ENCODE results near the gene CNTNAP2. TPM values are rescaled to one million over a fixed set of nuclear protein-coding genes. Genes with fewer than 3 reads are reported as not detected.

Gene CNTNAP2
- total RNA-seq, 2 experiments from 2014 or later, result 0.28 TPM; not detected in 1

DNA sequence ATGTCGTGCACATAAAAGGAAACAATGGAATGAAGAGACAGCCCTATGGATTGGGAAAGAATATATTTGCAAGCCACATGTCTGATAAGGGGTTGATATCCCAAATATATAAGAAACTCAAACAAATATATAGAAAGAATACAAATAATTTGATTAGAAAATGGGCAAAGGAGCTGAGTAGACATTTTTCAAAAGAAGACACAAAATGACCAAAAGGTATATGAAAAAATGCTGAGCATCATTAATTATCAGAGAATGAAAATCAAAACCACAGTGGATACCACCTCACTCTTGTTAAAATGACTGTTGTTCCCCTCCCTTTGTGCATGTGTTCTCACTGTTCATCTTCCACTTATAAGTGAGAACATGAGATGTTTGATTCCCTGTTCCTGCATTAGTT, 175.3 kb downstream of the CNTNAP2 start:
- DNase-seq (ENCODE audit: low spot score), result no peak
- no peaks in the 10 kb centered on the region for H3K9me3 ChIP-seq (ENCODE audit: low read length)
- no peak overlapping the region for H3K4me3 ChIP-seq (ENCODE audit: low read depth, low read length, poor library complexity, severe bottlenecking)
- no peak overlapping the region for H2AFZ ChIP-seq (ENCODE audit: low read length)
- no TSS peak for BruUV-seq (replicated peaks)
- no peak overlapping the region for H3K27ac ChIP-seq (ENCODE audit: low read depth, low read length, poor library complexity, severe bottlenecking)
- CTCF ChIA-PET (ENCODE audit: unreplicated experiment), result no interaction called here
- H3K79me2 ChIP-seq (ENCODE audit: insufficient read depth, low read depth, low read length), result no peaks in the 10 kb centered on the region
- no peaks in the 10 kb centered on the region for H4K20me1 ChIP-seq (ENCODE audit: insufficient read depth, low read length)
- POLR2A ChIA-PET, result no interaction called here
- TF ChIP-seq EZH2phosphoT487 (IDR thresholded peaks at IDR 0.05; ENCODE audit: borderline replicate concordance, low read depth, low read length), result no peak
- TF ChIP-seq, protein P1, sequence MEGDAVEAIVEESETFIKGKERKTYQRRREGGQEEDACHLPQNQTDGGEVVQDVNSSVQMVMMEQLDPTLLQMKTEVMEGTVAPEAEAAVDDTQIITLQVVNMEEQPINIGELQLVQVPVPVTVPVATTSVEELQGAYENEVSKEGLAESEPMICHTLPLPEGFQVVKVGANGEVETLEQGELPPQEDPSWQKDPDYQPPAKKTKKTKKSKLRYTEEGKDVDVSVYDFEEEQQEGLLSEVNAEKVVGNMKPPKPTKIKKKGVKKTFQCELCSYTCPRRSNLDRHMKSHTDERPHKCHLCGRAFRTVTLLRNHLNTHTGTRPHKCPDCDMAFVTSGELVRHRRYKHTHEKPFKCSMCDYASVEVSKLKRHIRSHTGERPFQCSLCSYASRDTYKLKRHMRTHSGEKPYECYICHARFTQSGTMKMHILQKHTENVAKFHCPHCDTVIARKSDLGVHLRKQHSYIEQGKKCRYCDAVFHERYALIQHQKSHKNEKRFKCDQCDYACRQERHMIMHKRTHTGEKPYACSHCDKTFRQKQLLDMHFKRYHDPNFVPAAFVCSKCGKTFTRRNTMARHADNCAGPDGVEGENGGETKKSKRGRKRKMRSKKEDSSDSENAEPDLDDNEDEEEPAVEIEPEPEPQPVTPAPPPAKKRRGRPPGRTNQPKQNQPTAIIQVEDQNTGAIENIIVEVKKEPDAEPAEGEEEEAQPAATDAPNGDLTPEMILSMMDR (conservative IDR thresholded peaks at IDR 0.05; ENCODE audit: low read length), result no peak
- intact Hi-C loops (cut with micrococcal nuclease; ENCODE audit: unreplicated experiment), result no loop called here
- H3K36me3 ChIP-seq (ENCODE audit: insufficient read depth, low read length), result no peaks in the 10 kb centered on the region
- H3K4me1 ChIP-seq (ENCODE audit: insufficient read depth, low read length, poor library complexity, severe bottlenecking), result no peaks in the 10 kb centered on the region
- no peak overlapping the region for H3K4me2 ChIP-seq (ENCODE audit: low read length)
- H3K9me2 ChIP-seq (ENCODE audit: insufficient read depth, low read length), result no peaks in the 10 kb centered on the region

DNA sequence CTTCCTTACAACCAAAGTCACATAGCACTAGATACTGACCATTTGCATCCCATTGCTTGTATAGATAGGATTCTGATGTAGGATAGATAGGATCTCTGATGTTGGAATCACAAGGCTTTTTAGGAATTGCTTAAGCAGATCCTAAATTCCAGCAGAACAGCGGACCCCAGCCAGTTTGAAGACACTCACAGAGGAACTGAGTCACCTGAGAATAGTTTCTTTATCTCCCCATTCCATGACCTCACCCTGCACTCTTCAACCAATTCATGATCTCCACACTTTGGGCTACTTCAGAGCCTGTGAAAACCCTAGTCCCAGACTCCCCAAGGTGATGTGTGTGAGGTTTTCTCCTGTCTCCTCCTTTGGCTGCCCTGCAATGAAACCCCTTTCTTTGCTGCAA, 179.4 kb downstream of the CNTNAP2 start:
- BruUV-seq (replicated peaks), result no TSS peak
- H3K9me3 ChIP-seq (ENCODE audit: low read length), result no peaks in the 10 kb centered on the region
- H3K9me2 ChIP-seq (ENCODE audit: insufficient read depth, low read length), result 0 out of 2 replicates have a peak, but pooled peaks cover 5% of the 10 kb centered on the region
- DNase-seq (ENCODE audit: low spot score), result no peak
- no peak overlapping the region for H3K4me3 ChIP-seq (ENCODE audit: low read depth, low read length, poor library complexity, severe bottlenecking)
- H3K36me3 ChIP-seq (ENCODE audit: insufficient read depth, low read length), result no peaks in the 10 kb centered on the region
- H3K4me2 ChIP-seq (ENCODE audit: low read length), result no peak overlapping the region
- no peak overlapping the region for H3K27ac ChIP-seq (ENCODE audit: low read depth, low read length, poor library complexity, severe bottlenecking)
- H4K20me1 ChIP-seq (ENCODE audit: insufficient read depth, low read length), result no peaks in the 10 kb centered on the region
- TF ChIP-seq, protein P1 (conservative IDR thresholded peaks at IDR 0.05; ENCODE audit: low read length), result no peak
- no peak for TF ChIP-seq EZH2phosphoT487 (IDR thresholded peaks at IDR 0.05; ENCODE audit: borderline replicate concordance, low read depth, low read length)
- no peak overlapping the region for H2AFZ ChIP-seq (ENCODE audit: low read length)
- H3K79me2 ChIP-seq (ENCODE audit: insufficient read depth, low read depth, low read length), result no peaks in the 10 kb centered on the region
- CTCF ChIA-PET (ENCODE audit: unreplicated experiment), result no interaction called here
- intact Hi-C loops (cut with micrococcal nuclease; ENCODE audit: unreplicated experiment), result no loop called here
- no peaks in the 10 kb centered on the region for H3K4me1 ChIP-seq (ENCODE audit: insufficient read depth, low read length, poor library complexity, severe bottlenecking)
- POLR2A ChIA-PET, result no interaction called here

DNA sequence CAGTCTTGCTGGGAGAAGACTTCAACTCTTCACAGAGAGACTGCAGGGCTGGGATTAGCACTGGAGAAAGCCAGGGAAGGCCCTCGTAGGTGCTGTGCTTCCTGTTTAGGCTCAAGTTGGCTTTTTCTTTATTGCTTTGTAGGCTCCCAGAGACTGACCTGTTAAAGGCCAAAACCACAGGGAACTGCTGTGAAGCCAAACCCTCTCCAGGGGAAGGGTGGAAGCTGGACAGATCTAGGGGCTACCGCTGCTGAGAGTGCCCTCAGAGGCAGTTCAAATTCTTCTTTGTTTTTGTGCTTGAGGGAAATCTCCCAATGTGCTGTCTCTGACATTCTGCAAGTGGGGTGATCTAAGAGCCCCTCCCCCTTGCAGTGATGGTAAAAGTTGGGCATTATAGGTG, 198.4 kb downstream of the CNTNAP2 start:
- Histone ChIP-seq H3K9me2 (ENCODE audit: insufficient read depth, low read length) (no peaks in the 10 kb centered on the region), H3K36me3 (ENCODE audit: insufficient read depth, low read length) (no peaks in the 10 kb centered on the region), H3K27ac (ENCODE audit: low read depth, low read length, poor library complexity, severe bottlenecking) (no peak overlapping the region), H2AFZ (ENCODE audit: low read length) (no peak overlapping the region), H4K20me1 (ENCODE audit: insufficient read depth, low read length) (no peaks in the 10 kb centered on the region), H3K4me1 (ENCODE audit: insufficient read depth, low read length, poor library complexity, severe bottlenecking) (no peaks in the 10 kb centered on the region), H3K4me3 (ENCODE audit: low read depth, low read length, poor library complexity, severe bottlenecking) (no peak overlapping the region), H3K4me2 (ENCODE audit: low read length) (no peak overlapping the region), H3K9me3 (ENCODE audit: low read length) (no peaks in the 10 kb centered on the region), H3K79me2 (ENCODE audit: insufficient read depth, low read depth, low read length) (no peaks in the 10 kb centered on the region)
- no peak for DNase-seq (ENCODE audit: low spot score)
- intact Hi-C loops (cut with micrococcal nuclease; ENCODE audit: unreplicated experiment), result no loop called here
- TF ChIP-seq, protein P1 (conservative IDR thresholded peaks at IDR 0.05; ENCODE audit: low read length), result no peak
- TF ChIP-seq EZH2phosphoT487 (IDR thresholded peaks at IDR 0.05; ENCODE audit: borderline replicate concordance, low read depth, low read length), result no peak
- BruUV-seq (replicated peaks), result no TSS peak
- ChIA-PET POLR2A (no interaction called here), CTCF (ENCODE audit: unreplicated experiment) (no interaction called here)
